PC-3 (cell line): ENCODE measurements around the gene LSMEM2. TPM values are rescaled to one million over a fixed set of nuclear protein-coding genes. Genes with fewer than 3 reads are reported as not detected.
A peak's percentile ranks its signal among the peaks of the same experiment; 100 is the strongest.

Experiments used
- ATAC-seq: fragments of 200-7000 bp; cut with Tn5 transposase; 2 replicates; pipeline ENCODE4 v1.9.1; 2020; ENCODE audit warnings: mild to moderate bottlenecking, moderate library complexity
- BruUV-seq: library from RNA; stranded (reverse); fragments of 400-500 nt; replicated peaks from 2 replicates; lab custom pipeline; 2021; lab: Mats Ljungman, UMichigan
- CTCF ChIA-PET: fragments of 300-600 bp; sonication (Branson Sonifier 250); formaldehyde crosslinking; loops from one replicate; lab custom pipeline; 2022; ENCODE audit warnings: antibody characterized with exemption; lab: Charles Lee
- POLR2A ChIA-PET: fragments of 300-600 bp; sonication (Branson Sonifier 250); formaldehyde crosslinking; loops from one replicate; lab custom pipeline; 2022; ENCODE audit warnings: antibody characterized with exemption; ENCODE audit not compliant: unreplicated experiment; lab: Charles Lee
- DNase-seq: peaks from one replicate; pipeline ENCODE4 v3.0.0-alpha.2; 2015
- H2AFZ ChIP-seq: fragments of 300-600 bp; sonication (generic); 2 replicates; pipeline ENCODE4 v1.6.0; 2016; ENCODE audit warnings: antibody characterized with exemption, low read length
- H3F3A ChIP-seq: fragments of 300-600 bp; sonication (generic); one replicate; pipeline ENCODE4 v1.6.0; 2017; ENCODE audit warnings: antibody characterized with exemption, low read length, control low read depth, mild to moderate bottlenecking; ENCODE audit not compliant: unreplicated experiment
- H3K27ac ChIP-seq: fragments of 300-600 bp; sonication (generic); 2 replicates; pipeline ENCODE4 v1.5.1; 2016; ENCODE audit warnings: mild to moderate bottlenecking, low read length
- H3K27me3 ChIP-seq: fragments of 300-600 bp; sonication (generic); 2 replicates; pipeline ENCODE4 v1.6.1; 2016; ENCODE audit warnings: low read length, mixed read lengths
- H3K36me3 ChIP-seq: fragments of 300-600 bp; sonication (generic); 2 replicates; pipeline ENCODE4 v1.6.1; 2016; ENCODE audit warnings: low read depth, mixed run types, low read length, mixed read lengths
- H3K4me1 ChIP-seq: fragments of 300-600 bp; sonication (generic); 2 replicates; pipeline ENCODE4 v1.5.1; 2016; ENCODE audit warnings: low read length; ENCODE audit not compliant: insufficient read depth
- H3K4me2 ChIP-seq: fragments of 300-600 bp; sonication (generic); 2 replicates; pipeline ENCODE4 v1.6.0; 2016; ENCODE audit warnings: low read length
- H3K4me3 ChIP-seq: fragments of 300-600 bp; sonication (generic); 2 replicates; pipeline ENCODE4 v1.5.1; 2016; ENCODE audit warnings: mild to moderate bottlenecking, low read length, mixed read lengths
- H3K79me2 ChIP-seq: fragments of 300-600 bp; sonication (generic); 2 replicates; pipeline ENCODE4 v1.6.1; 2017; ENCODE audit warnings: low read length, mixed read lengths
- H3K9ac ChIP-seq: fragments of 300-600 bp; sonication (generic); 2 replicates; pipeline ENCODE4 v1.6.0; 2016; ENCODE audit warnings: mild to moderate bottlenecking, low read length
- H3K9me2 ChIP-seq: fragments of 300-600 bp; sonication (generic); replicated peaks from 2 replicates; pipeline ENCODE4 v1.6.1; 2016; ENCODE audit warnings: mixed run types, low read length, mixed read lengths
- H3K9me3 ChIP-seq: fragments of 300-600 bp; sonication (generic); 2 replicates; pipeline ENCODE4 v1.6.1; 2016; ENCODE audit warnings: low read length, mixed read lengths
- H4K20me1 ChIP-seq: fragments of 300-600 bp; sonication (generic); 2 replicates; pipeline ENCODE4 v1.6.1; 2016; ENCODE audit warnings: low read length, mixed read lengths
- CTCF ChIP-seq: fragments of 300-600 bp; sonication (generic); conservative IDR thresholded peaks from 2 replicates; pipeline ENCODE4 v1.5.1; 2017; ENCODE audit warnings: antibody characterized with exemption, low read depth, mild to moderate bottlenecking, low read length
- EZH2 ChIP-seq: fragments of 300-600 bp; sonication (generic); IDR thresholded peaks from one replicate; pipeline ENCODE4 v1.6.1; 2017; ENCODE audit warnings: antibody characterized with exemption, mild to moderate bottlenecking, low read length; ENCODE audit not compliant: unreplicated experiment
- EZH2phosphoT487 ChIP-seq: fragments of 300-600 bp; sonication (generic); IDR thresholded peaks from 2 replicates; pipeline ENCODE4 v1.6.1; 2018; ENCODE audit warnings: mild to moderate bottlenecking, antibody characterized with exemption, low read length, borderline replicate concordance
- intact Hi-C: fragments of 100-400 bp; cut with micrococcal nuclease; formaldehyde crosslinking; loops from 2 replicates; pipeline ENCODE4 v1.9.0; 2023
- total RNA-seq: library from RNA; depleted of rRNA; stranded (reverse); fragments of >200 nt; gene quantifications from 2 replicates; pipeline ENCODE4 v1.2.3, GENCODE V29; 2014

The LSMEM2 gene
- total RNA-seq, 1 experiment from 2014 or later = not detected

GRCh38 chr3:50233176-50233575 lies 45.7 kb upstream of the LSMEM2 start:
- Histone ChIP-seq H3F3A (no peaks in the 10 kb centered on the region), H3K9me3 (no peaks in the 10 kb centered on the region), H3K4me2 (no peak overlapping the region), H3K9ac (no peak overlapping the region), H4K20me1 (peaks cover 9% of the 10 kb centered on the region), H3K27ac (no peak overlapping the region), H3K4me1 (peaks cover 3% of the 10 kb centered on the region), H2AFZ (no peak overlapping the region), H3K9me2 (no peaks in the 10 kb centered on the region), H3K4me3 (no peak overlapping the region), H3K79me2 (peaks cover 21% of the 10 kb centered on the region), H3K36me3 (no peaks in the 10 kb centered on the region), H3K27me3 (no peaks in the 10 kb centered on the region)
- intact Hi-C loops = no loop called here
- no peak for TF ChIP-seq EZH2phosphoT487
- TF ChIP-seq CTCF = no peak
- TF ChIP-seq EZH2 = no peak
- ChIA-PET CTCF (no interaction called here), POLR2A (interaction anchor here (0.7 kb wide), 1 partner anchor 32 kb away, joined by 9 read pairs; no protein-coding TSS in a partner anchor)
- no TSS peak for BruUV-seq
- ATAC-seq (no peak), DNase-seq (no peak)

- ATAC-seq (peak; percentile 87), DNase-seq (peak; percentile 99)
- Histone ChIP-seq H3F3A (peaks cover 5% of the 10 kb centered on the region), H4K20me1 (peaks cover 31% of the 10 kb centered on the region), H3K9me3 (no peaks in the 10 kb centered on the region), H3K27me3 (no peaks in the 10 kb centered on the region), H3K9ac (peak within 1 kb of the TSS; percentile 85), H3K4me1 (peaks cover 15% of the 10 kb centered on the region), H3K36me3 (peaks cover 7% of the 10 kb centered on the region; the same call in 1 of the 2 replicates), H3K4me3 (peak within 1 kb of the TSS; percentile 78), H3K4me2 (peak within 1 kb of the TSS; percentile 98), H2AFZ (peak within 1 kb of the TSS; percentile 29), H3K9me2 (no peaks in the 10 kb centered on the region), H3K79me2 (peaks cover 48% of the 10 kb centered on the region), H3K27ac (peak within 1 kb of the TSS; percentile 55; the same call in 1 of the 2 replicates)
- no peak for TF ChIP-seq EZH2
- no peak for TF ChIP-seq CTCF
- no peak for TF ChIP-seq EZH2phosphoT487
- ChIA-PET CTCF (interaction anchor here (0.6 to 2.1 kb wide), 9 partner anchors 9 to 41 kb away, joined by 3 to 19 read pairs (median 4); no protein-coding TSS in a partner anchor), POLR2A (interaction anchor here (0.5 to 1.1 kb wide), 6 partner anchors 11 to 502 kb away, joined by 3 to 9 read pairs (median 7); no protein-coding TSS in a partner anchor)
- intact Hi-C loops = loop anchor here (1.0 to 2.0 kb wide), 2 partner anchors 63 to 123 kb away; partner anchors contain the start of genes HYAL3, NAA80 and TMEM115
- BruUV-seq = no TSS peak
Observed at GRCh38 chr3:50235716-50236483, 43.0 kb upstream of the LSMEM2 start, which contains the start of gene GNAI2. Gene GNAI2 (plus strand): TSS chr3:50236204. CDS start chr3:50236336, 132 bp downstream.
